ENCODE measurements around the gene METTL25. TPM values are rescaled to one million over a fixed set of nuclear protein-coding genes. Genes with fewer than 3 reads are reported as not detected.

METTL25 gene
- total RNA-seq, 2 donors from 2014 or later: 16.0 to 20.8 TPM

- Histone ChIP-seq H3K36me3 (no peaks in the 10 kb centered on the region), H3K27ac (no peak overlapping the region), H3K4me3 (no peak overlapping the region), H3K4me1 (replicated peaks) (no peaks in the 10 kb centered on the region), H3K9me3 (no peaks in the 10 kb centered on the region), H3K27me3 (replicated peaks; ENCODE audit: insufficient read depth) (no peaks in the 10 kb centered on the region)
- 44% methylated on average over 1 of the region's 1 CpG for WGBS
- no peak for TF ChIP-seq POLR2A (IDR thresholded peaks at IDR 0.05)
- TF ChIP-seq, protein P1, sequence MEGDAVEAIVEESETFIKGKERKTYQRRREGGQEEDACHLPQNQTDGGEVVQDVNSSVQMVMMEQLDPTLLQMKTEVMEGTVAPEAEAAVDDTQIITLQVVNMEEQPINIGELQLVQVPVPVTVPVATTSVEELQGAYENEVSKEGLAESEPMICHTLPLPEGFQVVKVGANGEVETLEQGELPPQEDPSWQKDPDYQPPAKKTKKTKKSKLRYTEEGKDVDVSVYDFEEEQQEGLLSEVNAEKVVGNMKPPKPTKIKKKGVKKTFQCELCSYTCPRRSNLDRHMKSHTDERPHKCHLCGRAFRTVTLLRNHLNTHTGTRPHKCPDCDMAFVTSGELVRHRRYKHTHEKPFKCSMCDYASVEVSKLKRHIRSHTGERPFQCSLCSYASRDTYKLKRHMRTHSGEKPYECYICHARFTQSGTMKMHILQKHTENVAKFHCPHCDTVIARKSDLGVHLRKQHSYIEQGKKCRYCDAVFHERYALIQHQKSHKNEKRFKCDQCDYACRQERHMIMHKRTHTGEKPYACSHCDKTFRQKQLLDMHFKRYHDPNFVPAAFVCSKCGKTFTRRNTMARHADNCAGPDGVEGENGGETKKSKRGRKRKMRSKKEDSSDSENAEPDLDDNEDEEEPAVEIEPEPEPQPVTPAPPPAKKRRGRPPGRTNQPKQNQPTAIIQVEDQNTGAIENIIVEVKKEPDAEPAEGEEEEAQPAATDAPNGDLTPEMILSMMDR (IDR thresholded peaks at IDR 0.05): no peak
- no peak for TF ChIP-seq POLR2AphosphoS5 (IDR thresholded peaks at IDR 0.05)
- DNase-seq (ENCODE audit: low spot score): no peak
- intact Hi-C loops (cut with DNase I): no loop called here
Measured at GRCh38 chr12:82436354-82436753, 78.0 kb downstream of the METTL25 start.

- no peak overlapping the region for H3K27ac ChIP-seq
- H3K4me1 ChIP-seq (replicated peaks): no peaks in the 10 kb centered on the region
Measured at GRCh38 chr12:82437744-82438143, 79.4 kb downstream of the METTL25 start.

DNA sequence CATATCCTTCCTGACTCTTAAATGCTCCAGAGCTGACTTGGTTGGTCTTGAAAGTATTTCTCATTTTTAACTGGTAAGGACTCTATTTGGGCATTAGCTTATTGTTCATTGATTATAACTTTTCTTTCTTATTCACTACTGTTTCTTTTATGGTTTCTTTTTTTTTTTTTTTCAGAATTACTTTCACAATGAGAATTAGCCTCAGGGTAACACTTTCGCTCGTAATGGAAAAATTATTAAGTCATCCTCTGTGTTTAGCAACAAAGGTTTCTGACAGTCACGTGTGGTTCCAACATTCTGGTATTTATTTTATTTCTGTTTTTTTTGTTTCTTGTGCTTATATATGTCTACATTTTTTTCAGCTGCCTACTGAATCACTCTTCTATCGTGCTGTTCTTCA, 80.0 kb downstream of the METTL25 start:
- DNase-seq (ENCODE audit: low spot score): no peak
- no peaks in the 10 kb centered on the region for H3K27me3 ChIP-seq (replicated peaks; ENCODE audit: insufficient read depth)
- H3K9me3 ChIP-seq: no peaks in the 10 kb centered on the region
- 75% methylated on average over 4 of the region's 4 CpGs for WGBS
- TF ChIP-seq POLR2AphosphoS5 (IDR thresholded peaks at IDR 0.05): no peak
- TF ChIP-seq, protein P1 (IDR thresholded peaks at IDR 0.05): no peak
- no peak for TF ChIP-seq POLR2A (IDR thresholded peaks at IDR 0.05)
- intact Hi-C loops (cut with DNase I): no loop called here
- H3K36me3 ChIP-seq: no peaks in the 10 kb centered on the region
- no peak overlapping the region for H3K27ac ChIP-seq
- H3K4me3 ChIP-seq: no peak overlapping the region
- H3K4me1 ChIP-seq (replicated peaks): no peaks in the 10 kb centered on the region

More at GRCh38 chr12:82437744-82438143, 79.4 kb downstream of the METTL25 start:
- no peak for DNase-seq (ENCODE audit: low spot score)
- no peak for TF ChIP-seq POLR2AphosphoS5 (IDR thresholded peaks at IDR 0.05)
- Histone ChIP-seq H3K36me3 (no peaks in the 10 kb centered on the region), H3K27me3 (replicated peaks; ENCODE audit: insufficient read depth) (no peaks in the 10 kb centered on the region), H3K9me3 (no peaks in the 10 kb centered on the region), H3K4me3 (no peak overlapping the region)
- 88% methylated on average over 3 of the region's 3 CpGs for WGBS
- intact Hi-C loops (cut with DNase I): no loop called here

GRCh38 chr12:82440885-82441284, 82.6 kb downstream of the METTL25 start:
- Histone ChIP-seq H3K9me3 (no peaks in the 10 kb centered on the region), H3K27ac (no peak overlapping the region), H3K4me1 (replicated peaks) (no peaks in the 10 kb centered on the region), H3K4me3 (no peak overlapping the region), H3K27me3 (replicated peaks; ENCODE audit: insufficient read depth) (no peaks in the 10 kb centered on the region), H3K36me3 (no peaks in the 10 kb centered on the region)
- intact Hi-C loops (cut with DNase I): no loop called here
- 77% methylated on average over 1 of the region's 1 CpG for WGBS
- DNase-seq (ENCODE audit: low spot score): no peak
- TF ChIP-seq POLR2AphosphoS5 (IDR thresholded peaks at IDR 0.05) (no peak), POLR2A (IDR thresholded peaks at IDR 0.05) (no peak)
- TF ChIP-seq, protein P1 (IDR thresholded peaks at IDR 0.05): no peak

DNA sequence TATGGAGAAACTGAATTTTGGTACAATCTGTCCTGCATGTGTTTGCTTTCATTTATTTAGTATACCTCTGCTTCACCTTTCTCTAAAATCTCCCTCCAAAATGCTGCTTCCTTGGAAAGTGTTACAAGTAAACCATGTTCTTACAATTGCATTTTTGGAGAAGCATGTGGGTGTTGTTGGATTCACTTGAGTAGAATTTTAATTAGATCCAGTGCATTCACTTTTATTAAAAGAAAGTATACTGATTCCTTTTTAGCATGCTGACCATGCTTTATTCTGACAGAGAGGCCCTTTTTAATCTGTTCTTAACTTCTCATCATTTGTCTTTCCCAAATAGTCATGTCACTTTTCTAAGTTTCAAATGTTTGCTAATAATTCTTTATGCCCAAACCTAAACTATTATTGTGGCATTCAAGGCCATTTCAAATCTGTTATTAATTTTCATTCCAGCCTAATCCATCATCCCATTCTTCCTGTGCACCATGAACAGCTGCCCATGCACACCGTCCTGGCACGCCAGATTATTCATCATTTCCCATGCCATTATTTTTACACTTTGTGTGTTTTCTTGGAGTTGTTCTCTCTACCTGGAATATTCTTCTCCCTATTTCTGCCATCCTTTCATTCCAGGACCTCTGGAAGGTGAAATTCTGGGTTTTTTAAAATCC, 90.7 kb downstream of the METTL25 start:
- no peaks in the 10 kb centered on the region for H3K4me1 ChIP-seq (replicated peaks)
- no peak for TF ChIP-seq POLR2AphosphoS5 (IDR thresholded peaks at IDR 0.05)
- TF ChIP-seq, protein P1 (IDR thresholded peaks at IDR 0.05): no peak
- no peak for TF ChIP-seq POLR2A (IDR thresholded peaks at IDR 0.05)
- no peaks in the 10 kb centered on the region for H3K27me3 ChIP-seq (replicated peaks; ENCODE audit: insufficient read depth)
- H3K9me3 ChIP-seq: no peaks in the 10 kb centered on the region
- H3K27ac ChIP-seq: no peak overlapping the region
- intact Hi-C loops (cut with DNase I): no loop called here
- 89% methylated on average over 2 of the region's 2 CpGs for WGBS
- DNase-seq (ENCODE audit: low spot score): no peak
- H3K4me3 ChIP-seq: no peak overlapping the region
- H3K36me3 ChIP-seq: no peaks in the 10 kb centered on the region
